Prostate gland (tissue), 2 donors: Measurements from ENCODE around the gene SMO.

Source experiments
- POLR2A ChIP-seq: fragments of 450-650 bp; IDR thresholded peaks from one replicate; pipeline ENCODE4 v1.6.1; 2016; ENCODE audit warnings: antibody characterized with exemption, mild to moderate bottlenecking
- TF ChIP-seq, protein P1 (sequence below), 4 experiments: fragments of 200-600 bp in 2 of 4; fragments of 450-650 bp in 2 of 4; sonication (generic) in 2 of 4; IDR thresholded peaks; 1 replicate in 3 of 4; 2 replicates in 1 of 4; pipeline ENCODE4 v1.5.1; 2016 to 2019; ENCODE audit warnings: antibody characterized with exemption in 4 of 4, mild to moderate bottlenecking in 2 of 4, moderate library complexity in 2 of 4

DNA sequence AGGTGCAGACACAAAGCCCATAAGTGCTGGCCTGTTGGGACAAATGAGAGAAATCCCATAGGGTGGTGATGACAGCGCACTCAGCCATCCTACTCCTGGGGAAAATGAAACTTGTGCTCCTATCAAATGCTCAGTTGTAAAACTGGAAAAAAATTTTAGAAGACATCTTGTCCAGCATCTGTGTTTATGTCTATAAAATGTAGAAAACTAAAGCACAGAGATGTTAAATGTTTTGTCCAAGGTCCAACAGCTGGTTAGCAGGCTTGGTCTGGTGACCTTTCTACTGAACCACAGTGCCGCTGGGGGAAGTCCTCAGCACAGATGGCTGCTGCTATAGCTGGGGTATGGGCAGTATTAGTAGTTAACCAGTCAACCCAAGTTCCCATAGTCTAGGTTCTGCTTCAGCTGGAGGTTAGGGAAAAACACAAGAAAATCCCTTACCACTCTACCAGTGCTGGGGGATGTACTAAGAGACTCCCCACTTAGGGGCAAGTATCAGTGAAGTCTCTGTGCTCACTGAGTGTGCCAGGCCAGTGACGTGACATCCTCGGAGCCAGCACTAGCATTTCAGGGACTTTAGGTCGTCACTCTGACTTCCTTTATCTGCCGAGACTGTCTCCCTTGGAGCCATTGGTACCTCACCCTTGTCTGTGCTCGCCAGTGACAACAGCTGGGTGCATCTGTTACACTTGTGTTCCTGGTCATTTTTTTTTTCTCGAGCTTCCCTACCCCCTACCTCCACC, 42.0 kb upstream of the SMO start:
- TF ChIP-seq, protein P1, sequence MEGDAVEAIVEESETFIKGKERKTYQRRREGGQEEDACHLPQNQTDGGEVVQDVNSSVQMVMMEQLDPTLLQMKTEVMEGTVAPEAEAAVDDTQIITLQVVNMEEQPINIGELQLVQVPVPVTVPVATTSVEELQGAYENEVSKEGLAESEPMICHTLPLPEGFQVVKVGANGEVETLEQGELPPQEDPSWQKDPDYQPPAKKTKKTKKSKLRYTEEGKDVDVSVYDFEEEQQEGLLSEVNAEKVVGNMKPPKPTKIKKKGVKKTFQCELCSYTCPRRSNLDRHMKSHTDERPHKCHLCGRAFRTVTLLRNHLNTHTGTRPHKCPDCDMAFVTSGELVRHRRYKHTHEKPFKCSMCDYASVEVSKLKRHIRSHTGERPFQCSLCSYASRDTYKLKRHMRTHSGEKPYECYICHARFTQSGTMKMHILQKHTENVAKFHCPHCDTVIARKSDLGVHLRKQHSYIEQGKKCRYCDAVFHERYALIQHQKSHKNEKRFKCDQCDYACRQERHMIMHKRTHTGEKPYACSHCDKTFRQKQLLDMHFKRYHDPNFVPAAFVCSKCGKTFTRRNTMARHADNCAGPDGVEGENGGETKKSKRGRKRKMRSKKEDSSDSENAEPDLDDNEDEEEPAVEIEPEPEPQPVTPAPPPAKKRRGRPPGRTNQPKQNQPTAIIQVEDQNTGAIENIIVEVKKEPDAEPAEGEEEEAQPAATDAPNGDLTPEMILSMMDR (IDR thresholded peaks at IDR 0.05) = no peak
- no peak for TF ChIP-seq POLR2A
